PFSK-1 (cell line): ENCODE measurements around the gene MORN5.

ENCODE experiments used
- FOXP2 ChIP-seq: optimal IDR thresholded peaks from 2 replicates; pipeline ENCODE3; 2011; ENCODE audit warnings: borderline replicate concordance, control low read depth, inconsistent platforms; ENCODE audit not compliant: insufficient read depth; ENCODE audit errors: extremely low read length, extremely low read depth
- POLR2AphosphoS5 ChIP-seq: IDR thresholded peaks from 2 replicates; pipeline ENCODE4 v1.6.1; 2012; ENCODE audit warnings: low read depth, mild to moderate bottlenecking, control low read depth, low read length, moderate library complexity
- REST ChIP-seq, 2 experiments: IDR thresholded peaks; 2 replicates each; pipeline versions ENCODE4 v1.6.1 to v1.8.0; 2011 to 2012; ENCODE audit warnings: low read depth in 2 of 2, low read length in 2 of 2, control low read depth in 1 of 2, inconsistent platforms in 1 of 2, mild to moderate bottlenecking in 1 of 2, moderate library complexity in 1 of 2; ENCODE audit not compliant: insufficient read depth in 1 of 2
- SIN3A ChIP-seq: IDR thresholded peaks from 2 replicates; pipeline ENCODE4 v1.6.1; 2012; ENCODE audit warnings: mild to moderate bottlenecking, low read length, moderate library complexity, borderline replicate concordance; ENCODE audit not compliant: insufficient read depth
- TAF1 ChIP-seq: IDR thresholded peaks from 2 replicates; pipeline ENCODE4 v1.6.1; 2012; ENCODE audit warnings: low read length, control low read depth, borderline replicate concordance; ENCODE audit not compliant: insufficient read depth

MORN5 gene

GRCh38 chr9:122228568-122229484, 69.1 kb downstream of the MORN5 start, which contains the start of gene LHX6:
LHX6 (minus strand) TSS chr9:122228957; CDS start chr9:122228740, 217 bp downstream.
- TF ChIP-seq FOXP2 = no peak
- no peak for TF ChIP-seq POLR2AphosphoS5
- no peak for TF ChIP-seq TAF1

- no peak for TF ChIP-seq TAF1
- TF ChIP-seq SIN3A = no peak
- no peak for TF ChIP-seq FOXP2
- no peak for TF ChIP-seq REST (IDR thresholded peaks at IDR 0.05; ENCODE audit: insufficient read depth in 1 of 2, low read depth in 2 of 2, low read length in 2 of 2)
- TF ChIP-seq POLR2AphosphoS5 = no peak
Observed at GRCh38 chr9:122229485-122229837, 69.8 kb downstream of the MORN5 start.

GRCh38 chr9:122232796-122233306, 73.1 kb downstream of the MORN5 start:
- TF ChIP-seq REST (IDR thresholded peaks at IDR 0.05; ENCODE audit: insufficient read depth in 1 of 2, low read depth in 2 of 2, low read length in 2 of 2) (no peak), FOXP2 (no peak), SIN3A (no peak), TAF1 (no peak), POLR2AphosphoS5 (no peak)

- TF ChIP-seq SIN3A = no peak
- no peak for TF ChIP-seq FOXP2
- TF ChIP-seq TAF1 = no peak
- no peak for TF ChIP-seq REST (IDR thresholded peaks at IDR 0.05; ENCODE audit: insufficient read depth in 1 of 2, low read depth in 2 of 2, low read length in 2 of 2)
- TF ChIP-seq POLR2AphosphoS5 = no peak
Observed at GRCh38 chr9:122234022-122234748, 74.5 kb downstream of the MORN5 start.

GRCh38 chr9:122236681-122237080, 77.0 kb downstream of the MORN5 start:
- TF ChIP-seq FOXP2 (no peak), TAF1 (no peak), POLR2AphosphoS5 (no peak), REST (IDR thresholded peaks at IDR 0.05; ENCODE audit: insufficient read depth in 1 of 2, low read depth in 2 of 2, low read length in 2 of 2) (no peak), SIN3A (no peak)
